WERI-Rb-1 (cell line): ENCODE results near the gene RAD51.

Source experiments
- DNase-seq: peaks from one replicate; pipeline ENCODE4 v3.0.0-alpha.2; 2020
- H3K27ac ChIP-seq: fragments of 250-450 bp; sonication (Bioruptor Pico); 2 replicates; pipeline ENCODE4 v1.5.1; 2020; ENCODE audit warnings: mild to moderate bottlenecking, moderate library complexity
- H3K27me3 ChIP-seq: fragments of 250-450 bp; sonication (Bioruptor Pico); 2 replicates; pipeline ENCODE4 v1.5.1; 2021; ENCODE audit warnings: mild to moderate bottlenecking, low read depth, moderate library complexity; ENCODE audit not compliant: insufficient read depth, severe bottlenecking
- H3K36me3 ChIP-seq: fragments of 250-450 bp; sonication (Bioruptor Pico); 2 replicates; pipeline ENCODE4 v1.5.1; 2020; ENCODE audit warnings: mild to moderate bottlenecking, moderate library complexity
- H3K4me3 ChIP-seq: 2 replicates; pipeline ENCODE4 v1.5.1; 2011; ENCODE audit warnings: low read depth, mild to moderate bottlenecking, control low read depth, low read length
- H3K9me3 ChIP-seq: fragments of 250-450 bp; sonication (Bioruptor Pico); 2 replicates; pipeline ENCODE4 v1.5.1; 2021; ENCODE audit warnings: mild to moderate bottlenecking, moderate library complexity; ENCODE audit not compliant: severe bottlenecking
- CTCF ChIP-seq: IDR thresholded peaks from 2 replicates; pipeline ENCODE4 v1.5.1; 2011; ENCODE audit warnings: low read depth, mild to moderate bottlenecking, control low read depth, inconsistent platforms, low read length

The RAD51 gene

GRCh38 chr15:40750885-40751284 is 55.9 kb downstream of the RAD51 start:
- no peak overlapping the region for H3K4me3 ChIP-seq
- H3K9me3 ChIP-seq: no peaks in the 10 kb centered on the region
- H3K27me3 ChIP-seq: no peaks in the 10 kb centered on the region
- H3K27ac ChIP-seq: no peak overlapping the region
- peaks cover 42% of the 10 kb centered on the region for H3K36me3 ChIP-seq
- no peak for TF ChIP-seq CTCF
- DNase-seq: no peak

- H3K27ac ChIP-seq: no peak overlapping the region
- peaks cover 42% of the 10 kb centered on the region for H3K36me3 ChIP-seq
- no peaks in the 10 kb centered on the region for H3K27me3 ChIP-seq
- no peak for DNase-seq
- H3K4me3 ChIP-seq: no peak overlapping the region
- H3K9me3 ChIP-seq: no peaks in the 10 kb centered on the region
- TF ChIP-seq CTCF: no peak
These were observed 56.8 kb downstream of the RAD51 start for GRCh38 chr15:40751745-40752144.

- peaks cover 32% of the 10 kb centered on the region for H3K36me3 ChIP-seq
- TF ChIP-seq CTCF: no peak
- no peaks in the 10 kb centered on the region for H3K27me3 ChIP-seq
- no peak for DNase-seq
- peak overlapping the region; percentile 96 for H3K27ac ChIP-seq
- peak overlapping the region; percentile 91 for H3K4me3 ChIP-seq
- H3K9me3 ChIP-seq: no peaks in the 10 kb centered on the region
These were observed 59.6 kb downstream of the RAD51 start for GRCh38 chr15:40754574-40754882.

- Histone ChIP-seq H3K9me3 (no peaks in the 10 kb centered on the region), H3K36me3 (peaks cover 29% of the 10 kb centered on the region), H3K27ac (peak within 1 kb of the TSS; percentile 96), H3K4me3 (peak within 1 kb of the TSS; percentile 91), H3K27me3 (no peaks in the 10 kb centered on the region)
- TF ChIP-seq CTCF: no peak
- DNase-seq: peak; percentile 92
These were observed 60.2 kb downstream of the RAD51 start, which contains the start of gene RMDN3 for GRCh38 chr15:40754883-40755811. TSS of gene RMDN3 (minus strand) at chr15:40755254. CDS start at chr15:40754783, 471 bp downstream.

GRCh38 chr15:40755812-40756208 is 60.8 kb downstream of the RAD51 start:
- Histone ChIP-seq H3K27ac (peak overlapping the region; percentile 96), H3K4me3 (peak overlapping the region; percentile 91), H3K36me3 (peaks cover 25% of the 10 kb centered on the region), H3K27me3 (no peaks in the 10 kb centered on the region), H3K9me3 (no peaks in the 10 kb centered on the region)
- TF ChIP-seq CTCF: no peak
- no peak for DNase-seq
